IPS-NIHi7 (cell line): Measurements from ENCODE around the gene DPP8.
"Not testable (repeated sequence)": the region's sequence is repeated elsewhere in the genome, so short reads cannot be mapped to it uniquely, and the experiment has no call there.

Source experiments
- DNase-seq: peaks from one replicate; pipeline ENCODE4 v3.0.0; 2012; ENCODE audit warnings: mixed read lengths; ENCODE audit errors: extremely low spot score

The DPP8 gene

DNA sequence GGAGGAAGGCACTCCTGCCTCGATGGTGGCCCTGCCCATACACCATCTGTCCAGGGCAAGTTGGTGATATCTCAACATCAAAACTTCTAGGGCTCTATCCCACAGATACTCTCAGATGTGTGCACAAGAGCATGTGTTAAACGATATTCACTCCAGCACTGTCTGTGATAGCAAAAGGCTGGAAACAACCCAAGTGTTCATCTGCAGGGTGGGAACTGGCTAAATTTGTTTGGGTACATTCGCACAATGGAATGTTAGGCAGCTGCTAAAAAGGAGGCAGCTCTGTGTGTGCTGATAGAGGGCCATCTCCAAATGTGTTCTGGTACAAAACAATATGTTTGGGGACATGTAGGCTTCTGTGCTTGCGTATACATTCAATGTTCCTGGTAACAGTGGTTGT is 114.5 kb downstream of the DPP8 start:
- no peak for DNase-seq

- DNase-seq, result no peak
Measured at GRCh38 chr15:65401611-65402240, 115.8 kb downstream of the DPP8 start.

DNA sequence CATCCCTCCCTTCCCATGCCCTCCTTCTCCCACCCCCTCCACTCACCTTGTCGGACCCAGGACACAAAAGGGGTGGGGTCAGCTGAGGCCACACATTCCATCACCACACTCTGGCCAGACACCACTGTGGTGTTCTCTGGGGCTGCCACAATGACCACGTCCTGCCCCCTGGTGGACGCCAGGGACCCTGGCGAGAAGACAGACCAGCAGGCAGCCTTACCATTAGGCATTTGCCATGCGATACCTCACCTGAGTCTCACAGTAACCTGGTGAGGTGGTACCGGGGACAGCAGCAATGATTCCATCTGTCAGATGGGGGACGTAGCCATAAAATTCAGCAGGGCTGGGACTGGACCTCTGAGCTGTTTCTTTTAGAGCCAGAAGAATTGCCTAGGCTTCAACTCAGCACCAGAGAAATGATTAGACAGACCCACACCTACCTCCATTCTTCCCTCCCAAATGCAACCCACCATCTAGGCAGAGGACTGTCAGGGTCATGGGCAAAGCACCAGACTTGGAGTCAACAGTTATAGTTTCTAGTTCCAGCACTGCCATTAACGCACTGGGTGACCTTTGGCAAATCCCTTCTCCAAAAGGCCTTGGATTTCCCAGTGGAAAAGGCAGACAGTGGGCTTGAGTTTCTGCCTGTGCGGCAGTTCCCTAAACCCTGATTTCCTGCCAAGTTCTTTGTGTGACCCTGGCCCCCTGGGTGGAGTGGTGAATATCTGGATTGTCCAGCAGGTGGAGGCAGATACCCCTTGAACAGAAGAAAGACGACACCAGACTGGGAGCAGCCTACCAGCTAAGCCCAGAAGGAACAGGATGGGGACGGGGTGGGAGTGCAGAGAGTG is 116.5 kb downstream of the DPP8 start:
- DNase-seq, result peak; percentile 96

DNA sequence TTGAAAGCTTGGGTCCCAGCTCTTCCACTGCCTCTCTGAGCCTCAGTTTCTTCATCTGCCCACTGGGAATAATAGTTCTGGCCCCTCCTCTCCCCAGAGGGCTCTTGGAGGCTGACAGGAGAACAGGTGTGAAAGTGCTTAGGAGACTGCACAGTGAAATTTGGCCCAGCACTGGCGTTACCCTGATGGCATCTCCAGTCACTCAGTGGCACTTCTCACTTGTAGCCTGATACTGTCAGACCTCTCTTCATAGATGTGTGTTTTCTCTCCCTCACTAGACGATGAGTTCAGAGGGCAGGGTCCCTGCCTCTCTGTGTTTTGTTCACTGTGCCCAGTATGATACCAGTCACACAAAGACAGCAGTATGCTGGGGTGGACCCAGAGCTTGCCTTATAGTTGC is 117.5 kb downstream of the DPP8 start:
- no peak for DNase-seq

DNA sequence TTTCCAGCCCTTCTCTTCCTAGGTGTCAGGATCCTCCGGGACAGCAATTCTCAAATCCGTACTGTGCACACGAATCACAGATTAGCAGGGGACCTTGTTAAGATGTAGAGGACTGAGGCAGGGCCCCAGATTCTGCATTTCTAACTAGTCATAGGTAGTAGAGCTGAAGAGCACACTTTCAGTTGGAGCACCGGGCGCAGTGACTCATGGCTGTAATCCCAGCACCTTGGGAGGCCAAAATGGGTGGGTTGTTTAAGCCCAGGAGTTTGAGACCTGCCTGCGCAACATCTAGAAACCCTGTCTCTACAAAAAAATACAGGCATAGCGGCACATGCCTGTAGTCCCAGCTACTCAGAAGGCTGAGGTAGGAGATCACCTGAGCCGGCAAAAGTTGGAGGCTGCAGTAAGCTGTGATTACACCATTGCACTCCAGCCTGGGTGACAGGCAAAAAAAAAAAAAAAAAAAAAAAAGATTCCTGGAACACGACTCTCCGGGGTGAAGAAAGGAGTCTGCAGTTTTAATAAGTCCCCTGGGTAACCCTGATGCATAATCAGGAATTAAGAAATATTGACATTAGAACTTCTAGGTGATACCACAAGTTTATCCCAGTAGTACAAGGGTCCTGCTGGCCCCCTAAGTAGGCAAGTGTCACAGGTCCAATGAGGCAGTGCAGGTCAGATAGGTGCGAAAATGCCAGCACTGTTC is 118.3 kb downstream of the DPP8 start:
- DNase-seq, result no peak

DNA sequence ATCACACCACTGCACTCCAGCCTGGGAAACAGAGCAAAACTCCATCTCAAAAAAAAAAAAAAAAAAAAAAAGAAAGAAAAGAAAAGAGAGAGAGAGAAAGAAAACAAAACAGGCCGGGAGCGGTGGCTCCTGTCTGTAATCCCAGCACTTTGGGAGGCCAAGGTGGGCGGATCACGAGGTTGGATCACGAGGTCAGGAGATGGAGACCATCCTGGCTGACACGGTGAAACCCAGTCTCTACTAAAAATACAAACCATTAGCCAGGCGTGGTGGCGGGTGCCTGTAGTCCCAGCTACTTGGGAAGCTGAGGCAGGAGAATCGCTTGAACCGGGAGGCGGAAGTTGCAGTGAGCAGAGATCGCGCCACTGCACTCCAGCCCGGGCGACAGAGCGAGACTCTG is 119.0 kb downstream of the DPP8 start:
- not testable (repeated sequence) for DNase-seq

- DNase-seq, result no peak
Measured at GRCh38 chr15:65396965-65397317, 120.5 kb downstream of the DPP8 start.

GRCh38 chr15:65396283-65396964 is 121.1 kb downstream of the DPP8 start:
- no peak for DNase-seq

DNA sequence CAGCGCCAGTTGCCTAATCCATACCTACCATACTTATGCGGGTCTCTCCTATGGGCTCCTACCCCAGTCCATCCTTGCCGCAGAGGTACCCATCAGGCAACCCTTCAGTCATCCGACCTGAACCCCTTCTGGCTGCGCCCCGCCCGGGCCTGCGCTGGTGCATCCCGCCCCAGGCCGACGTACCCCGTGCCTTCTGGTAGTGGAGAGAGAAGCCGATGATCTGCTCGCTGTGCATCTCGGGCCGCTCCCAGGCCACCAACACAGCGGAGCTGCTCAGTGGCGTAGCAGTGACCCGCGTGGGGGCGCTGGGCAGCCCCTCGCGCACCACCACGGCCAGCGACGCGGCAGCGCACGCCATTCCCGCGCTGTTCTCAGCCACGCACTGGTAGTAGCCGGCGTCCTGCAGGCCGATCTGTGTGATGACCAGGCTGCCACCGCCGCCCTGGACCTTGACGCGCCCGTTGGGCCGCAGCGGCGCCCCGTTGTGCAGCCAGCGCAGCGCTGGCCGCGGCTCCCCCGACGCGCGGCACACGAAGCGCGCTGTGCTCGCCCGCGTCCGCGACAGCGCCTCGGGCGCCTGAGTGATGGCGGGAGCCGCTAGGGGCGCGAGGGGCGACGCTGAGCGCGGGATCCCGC is 121.8 kb downstream of the DPP8 start:
- DNase-seq, result no peak

GRCh38 chr15:65394936-65395335 is 122.6 kb downstream of the DPP8 start:
- no peak for DNase-seq

- DNase-seq, result no peak
Measured at GRCh38 chr15:65394280-65394789, 123.2 kb downstream of the DPP8 start.

- no peak for DNase-seq
Measured at GRCh38 chr15:65393557-65393956, 123.9 kb downstream of the DPP8 start.

GRCh38 chr15:65393091-65393490 is 124.4 kb downstream of the DPP8 start:
- no peak for DNase-seq
